WTC11 (cell line): Measurements from ENCODE around the gene ADI1. TPM values are rescaled to one million over a fixed set of nuclear protein-coding genes. Genes with fewer than 3 reads are reported as not detected.

ENCODE experiments used
- ATAC-seq: fragments of 200-7000 bp; cut with Tn5 transposase; 2 replicates; pipeline ENCODE4 v1.10.0; 2021; ENCODE audit warnings: mild to moderate bottlenecking, moderate library complexity
- CTCF ChIA-PET: fragments of 300-600 bp; sonication (Branson Sonifier 250); formaldehyde crosslinking; loops from one replicate; lab custom pipeline; 2021; ENCODE audit warnings: antibody characterized with exemption; lab: Charles Lee
- POLR2A ChIA-PET: fragments of 350-600 bp; sonication (Branson Sonifier 250); formaldehyde crosslinking; loops from one replicate; lab custom pipeline; 2021; ENCODE audit warnings: antibody characterized with exemption; lab: Charles Lee
- DNase-seq: peaks from one replicate; pipeline ENCODE4 v3.0.0; 2021; ENCODE audit warnings: low spot score
- H3K27ac Mint-ChIP-seq: 2 replicates; pipeline ENCODE4 v1.8.0; 2021; ENCODE audit warnings: mixed read lengths
- H3K27me3 Mint-ChIP-seq: 2 replicates; pipeline ENCODE4 v1.8.0; 2021; ENCODE audit warnings: low read depth, mild to moderate bottlenecking, moderate library complexity, mixed read lengths
- H3K36me3 Mint-ChIP-seq: 2 replicates; pipeline ENCODE4 v1.8.0; 2021; ENCODE audit warnings: mixed read lengths
- H3K4me1 Mint-ChIP-seq: 2 replicates; pipeline ENCODE4 v1.8.0; 2022; ENCODE audit warnings: mixed read lengths
- H3K4me3 Mint-ChIP-seq: 2 replicates; pipeline ENCODE4 v1.8.0; 2021; ENCODE audit warnings: mild to moderate bottlenecking, moderate library complexity, mixed read lengths
- H3K9me3 Mint-ChIP-seq: 2 replicates; pipeline ENCODE4 v1.8.0; 2021; ENCODE audit warnings: mixed read lengths
- AR ChIP-seq: fragments of 250-450 bp; sonication (Bioruptor Pico); IDR thresholded peaks from 2 replicates; pipeline ENCODE4 v1.9.0; 2021; ENCODE audit warnings: mild to moderate bottlenecking
- ATF1 ChIP-seq: sonication (generic); formaldehyde crosslinking; IDR thresholded peaks from 2 replicates; pipeline ENCODE4 v1.8.1; 2023; ENCODE audit warnings: mild to moderate bottlenecking, moderate library complexity, missing genetic modification reagents
- ATF3 ChIP-seq: sonication (generic); formaldehyde crosslinking; conservative IDR thresholded peaks from 2 replicates; pipeline ENCODE4 v1.8.1; 2022; ENCODE audit warnings: mild to moderate bottlenecking, missing genetic modification reagents
- CREB1 ChIP-seq: sonication (generic); formaldehyde crosslinking; IDR thresholded peaks from 2 replicates; pipeline ENCODE4 v1.8.0; 2023; ENCODE audit warnings: mild to moderate bottlenecking, missing genetic modification reagents
- E2F4 ChIP-seq: sonication (generic); formaldehyde crosslinking; IDR thresholded peaks from 2 replicates; pipeline ENCODE4 v1.8.1; 2022; ENCODE audit warnings: low read depth, mild to moderate bottlenecking, moderate library complexity, missing genetic modification reagents, borderline replicate concordance
- ESRRA ChIP-seq: sonication (generic); formaldehyde crosslinking; IDR thresholded peaks from 2 replicates; pipeline ENCODE4 v1.8.1; 2022; ENCODE audit warnings: mild to moderate bottlenecking, missing genetic modification reagents, borderline replicate concordance
- FOXP1 ChIP-seq: sonication (generic); formaldehyde crosslinking; IDR thresholded peaks from 2 replicates; pipeline ENCODE4 v1.8.0; 2022; ENCODE audit warnings: missing genetic modification reagents, mild to moderate bottlenecking, moderate library complexity, borderline replicate concordance
- GABPB1 ChIP-seq: sonication (generic); formaldehyde crosslinking; IDR thresholded peaks from 2 replicates; pipeline ENCODE4 v1.8.1; 2023; ENCODE audit warnings: mild to moderate bottlenecking, missing genetic modification reagents
- GRHL2 ChIP-seq: fragments of 250-450 bp; sonication (Bioruptor Pico); IDR thresholded peaks from 2 replicates; pipeline ENCODE4 v1.8.0; 2022; ENCODE audit warnings: mild to moderate bottlenecking, moderate library complexity; ENCODE audit not compliant: insufficient replicate concordance, severe bottlenecking
- JAZF1 ChIP-seq: fragments of 250-450 bp; sonication (Bioruptor Pico); IDR thresholded peaks from 2 replicates; pipeline ENCODE4 v1.9.0; 2021; ENCODE audit warnings: moderate library complexity, mild to moderate bottlenecking, inconsistent platforms
- KAT7 ChIP-seq: sonication (generic); formaldehyde crosslinking; IDR thresholded peaks from 2 replicates; pipeline ENCODE4 v1.8.1; 2023; ENCODE audit warnings: missing genetic modification reagents, mild to moderate bottlenecking, borderline replicate concordance
- MAX ChIP-seq: sonication (generic); formaldehyde crosslinking; IDR thresholded peaks from 2 replicates; pipeline ENCODE4 v1.8.0; 2022; ENCODE audit warnings: mild to moderate bottlenecking, missing genetic modification reagents
- MLX ChIP-seq: sonication (generic); formaldehyde crosslinking; IDR thresholded peaks from 2 replicates; pipeline ENCODE4 v1.8.1; 2023; ENCODE audit warnings: mild to moderate bottlenecking, missing genetic modification reagents, moderate library complexity
- NFATC4 ChIP-seq: fragments of 250-450 bp; sonication (Bioruptor Pico); IDR thresholded peaks from 2 replicates; pipeline ENCODE4 v1.9.0; 2021; ENCODE audit warnings: mild to moderate bottlenecking
- NR1H2 ChIP-seq: sonication (generic); formaldehyde crosslinking; IDR thresholded peaks from 2 replicates; pipeline ENCODE4 v1.9.0; 2021; ENCODE audit warnings: mild to moderate bottlenecking, moderate library complexity, missing genetic modification reagents
- NR2C2 ChIP-seq: sonication (generic); formaldehyde crosslinking; IDR thresholded peaks from 2 replicates; pipeline ENCODE4 v1.8.0; 2022; ENCODE audit warnings: mild to moderate bottlenecking, missing genetic modification reagents
- RELA ChIP-seq: sonication (generic); formaldehyde crosslinking; IDR thresholded peaks from 2 replicates; pipeline ENCODE4 v1.8.1; 2022; ENCODE audit warnings: missing genetic modification reagents, mild to moderate bottlenecking, borderline replicate concordance
- RORB ChIP-seq: fragments of 250-450 bp; sonication (Bioruptor Pico); IDR thresholded peaks from 2 replicates; pipeline ENCODE4 v1.9.0; 2021; ENCODE audit warnings: mild to moderate bottlenecking
- SMAD3 ChIP-seq: sonication (generic); formaldehyde crosslinking; IDR thresholded peaks from 2 replicates; pipeline ENCODE4 v1.8.0; 2022; ENCODE audit warnings: missing genetic modification reagents, mild to moderate bottlenecking, borderline replicate concordance
- SOX15 ChIP-seq: fragments of 250-450 bp; sonication (Bioruptor Pico); IDR thresholded peaks from 2 replicates; pipeline ENCODE4 v1.9.0; 2021; ENCODE audit warnings: mild to moderate bottlenecking
- USF2 ChIP-seq: sonication (generic); formaldehyde crosslinking; IDR thresholded peaks from 2 replicates; pipeline ENCODE4 v1.8.1; 2023; ENCODE audit warnings: mild to moderate bottlenecking, missing genetic modification reagents, moderate library complexity
- ZNF263 ChIP-seq: sonication (generic); formaldehyde crosslinking; IDR thresholded peaks from 2 replicates; pipeline ENCODE4 v1.8.1; 2022; ENCODE audit warnings: low read depth, mild to moderate bottlenecking, moderate library complexity, missing genetic modification reagents
- total RNA-seq: library from RNA; stranded (reverse); gene quantifications from 3 replicates; pipeline ENCODE4 v1.2.3, GENCODE V29; 2021
- TF ChIP-seq, protein P1 (sequence below): sonication (generic); formaldehyde crosslinking; IDR thresholded peaks from 2 replicates; pipeline ENCODE4 v1.8.0; 2023; ENCODE audit warnings: mild to moderate bottlenecking, missing genetic modification reagents
- TF ChIP-seq, protein P2 (sequence below): sonication (generic); formaldehyde crosslinking; IDR thresholded peaks from 2 replicates; pipeline ENCODE4 v1.8.1; 2023; ENCODE audit warnings: mild to moderate bottlenecking, moderate library complexity, missing genetic modification reagents

Gene ADI1
- total RNA-seq, 1 experiment from 2014 or later, result 21.4 TPM

GRCh38 chr2:3451926-3452671 lies 67.2 kb downstream of the ADI1 start:
- no peak overlapping the region for H3K27ac Mint-ChIP-seq

DNA sequence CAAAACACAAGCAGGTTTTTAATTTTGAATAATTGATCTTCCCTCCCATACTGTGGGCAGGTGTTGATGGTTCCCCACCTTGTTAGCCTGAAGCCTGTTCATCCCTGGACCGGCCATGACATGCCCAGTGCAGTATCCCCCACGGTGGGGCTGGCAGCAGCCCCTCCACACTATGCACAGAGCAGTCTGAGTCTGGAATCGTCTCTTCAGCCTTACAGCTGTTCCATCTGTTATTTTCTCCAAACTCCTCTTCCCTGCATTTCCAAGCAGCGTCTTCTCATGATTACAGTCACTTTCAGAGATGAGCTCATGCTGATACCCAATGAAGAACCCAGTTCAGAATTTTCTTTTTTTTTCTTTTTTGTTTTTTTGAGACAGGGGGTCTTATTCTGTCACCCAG lies 68.2 kb downstream of the ADI1 start:
- Mint-ChIP-seq H3K27ac (no peak overlapping the region), H3K9me3 (no peaks in the 10 kb centered on the region), H3K27me3 (no peaks in the 10 kb centered on the region), H3K4me1 (0 out of 2 replicates have a peak, but pooled peaks cover 2% of the 10 kb centered on the region), H3K4me3 (no peak overlapping the region), H3K36me3 (peaks cover 16% of the 10 kb centered on the region)
- DNase-seq (no peak), ATAC-seq (no peak)
- POLR2A ChIA-PET, result interaction anchor here (0.6 kb wide), 1 partner anchor 36 kb away, joined by 3 read pairs; no protein-coding TSS in a partner anchor
- CTCF ChIA-PET, result interaction anchor here (1.3 to 1.4 kb wide), 2 partner anchors 11 to 28 kb away, joined by 5 read pairs; no protein-coding TSS in a partner anchor
- TF ChIP-seq, protein P1, sequence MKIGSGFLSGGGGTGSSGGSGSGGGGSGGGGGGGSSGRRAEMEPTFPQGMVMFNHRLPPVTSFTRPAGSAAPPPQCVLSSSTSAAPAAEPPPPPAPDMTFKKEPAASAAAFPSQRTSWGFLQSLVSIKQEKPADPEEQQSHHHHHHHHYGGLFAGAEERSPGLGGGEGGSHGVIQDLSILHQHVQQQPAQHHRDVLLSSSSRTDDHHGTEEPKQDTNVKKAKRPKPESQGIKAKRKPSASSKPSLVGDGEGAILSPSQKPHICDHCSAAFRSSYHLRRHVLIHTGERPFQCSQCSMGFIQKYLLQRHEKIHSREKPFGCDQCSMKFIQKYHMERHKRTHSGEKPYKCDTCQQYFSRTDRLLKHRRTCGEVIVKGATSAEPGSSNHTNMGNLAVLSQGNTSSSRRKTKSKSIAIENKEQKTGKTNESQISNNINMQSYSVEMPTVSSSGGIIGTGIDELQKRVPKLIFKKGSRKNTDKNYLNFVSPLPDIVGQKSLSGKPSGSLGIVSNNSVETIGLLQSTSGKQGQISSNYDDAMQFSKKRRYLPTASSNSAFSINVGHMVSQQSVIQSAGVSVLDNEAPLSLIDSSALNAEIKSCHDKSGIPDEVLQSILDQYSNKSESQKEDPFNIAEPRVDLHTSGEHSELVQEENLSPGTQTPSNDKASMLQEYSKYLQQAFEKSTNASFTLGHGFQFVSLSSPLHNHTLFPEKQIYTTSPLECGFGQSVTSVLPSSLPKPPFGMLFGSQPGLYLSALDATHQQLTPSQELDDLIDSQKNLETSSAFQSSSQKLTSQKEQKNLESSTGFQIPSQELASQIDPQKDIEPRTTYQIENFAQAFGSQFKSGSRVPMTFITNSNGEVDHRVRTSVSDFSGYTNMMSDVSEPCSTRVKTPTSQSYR (CRISPR knock-in tag), result no peak
- no peak for TF ChIP-seq NR1H2 (CRISPR knock-in tag)
- TF ChIP-seq GABPB1, result no peak
- TF ChIP-seq, protein P2, sequence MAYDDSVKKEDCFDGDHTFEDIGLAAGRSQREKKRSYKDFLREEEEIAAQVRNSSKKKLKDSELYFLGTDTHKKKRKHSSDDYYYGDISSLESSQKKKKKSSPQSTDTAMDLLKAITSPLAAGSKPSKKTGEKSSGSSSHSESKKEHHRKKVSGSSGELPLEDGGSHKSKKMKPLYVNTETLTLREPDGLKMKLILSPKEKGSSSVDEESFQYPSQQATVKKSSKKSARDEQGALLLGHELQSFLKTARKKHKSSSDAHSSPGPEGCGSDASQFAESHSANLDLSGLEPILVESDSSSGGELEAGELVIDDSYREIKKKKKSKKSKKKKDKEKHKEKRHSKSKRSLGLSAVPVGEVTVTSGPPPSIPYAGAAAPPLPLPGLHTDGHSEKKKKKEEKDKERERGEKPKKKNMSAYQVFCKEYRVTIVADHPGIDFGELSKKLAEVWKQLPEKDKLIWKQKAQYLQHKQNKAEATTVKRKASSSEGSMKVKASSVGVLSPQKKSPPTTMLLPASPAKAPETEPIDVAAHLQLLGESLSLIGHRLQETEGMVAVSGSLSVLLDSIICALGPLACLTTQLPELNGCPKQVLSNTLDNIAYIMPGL (CRISPR knock-in tag), result no peak
- TF ChIP-seq ATF3, result no peak
- no peak for TF ChIP-seq JAZF1 (CRISPR knock-in tag)
- TF ChIP-seq MAX, result no peak
- TF ChIP-seq MLX (CRISPR knock-in tag), result no peak
- no peak for TF ChIP-seq FOXP1 (CRISPR knock-in tag)
- TF ChIP-seq USF2 (CRISPR knock-in tag), result no peak
- TF ChIP-seq ESRRA (CRISPR knock-in tag), result no peak

More at GRCh38 chr2:3451926-3452671, 67.2 kb downstream of the ADI1 start:
- Mint-ChIP-seq H3K4me3 (no peak overlapping the region), H3K36me3 (peaks cover 18% of the 10 kb centered on the region), H3K9me3 (no peaks in the 10 kb centered on the region), H3K27me3 (no peaks in the 10 kb centered on the region), H3K4me1 (0 out of 2 replicates have a peak, but pooled peaks cover 2% of the 10 kb centered on the region)
- TF ChIP-seq GABPB1 (no peak), NFATC4 (CRISPR knock-in tag) (no peak), NR2C2 (no peak), CREB1 (CRISPR knock-in tag) (no peak), ZNF263 (no peak), AR (CRISPR knock-in tag) (no peak), ATF1 (CRISPR knock-in tag) (no peak), E2F4 (CRISPR knock-in tag) (no peak), RORB (CRISPR knock-in tag) (no peak), SOX15 (CRISPR knock-in tag) (no peak), KAT7 (no peak), SMAD3 (CRISPR knock-in tag) (no peak), GRHL2 (CRISPR knock-in tag) (no peak), RELA (no peak)
- CTCF ChIA-PET, result interaction anchor here (0.8 to 1.8 kb wide), 2 partner anchors 8 kb away, joined by 3 to 8 read pairs; no protein-coding TSS in a partner anchor
- ATAC-seq (peak; percentile 34; the same call in 1 of the 2 replicates), DNase-seq (no peak)
- POLR2A ChIA-PET, result interaction anchor here (0.6 kb wide), 1 partner anchor 72 kb away, joined by 3 read pairs; no protein-coding TSS in a partner anchor
